Lung (tissue), 12 donors: ENCODE results near the gene AFDN. TPM values are rescaled to one million over a fixed set of nuclear protein-coding genes. Genes with fewer than 3 reads are reported as not detected.

Experiments
- ATAC-seq: fragments of 200-7000 bp; cut with Tn5 transposase; one replicate; pipeline ENCODE4 v1.9.1; 2020; ENCODE audit warnings: moderate number of reproducible peaks; ENCODE audit not compliant: insufficient read depth, low FRiP score
- DNase-seq, 3 donors: peaks; one replicate each; pipeline ENCODE4 v3.0.0-alpha.2; 2013 to 2017
- H3K27ac ChIP-seq, 2 donors: one replicate each; pipeline ENCODE4 v1.5.1; 2013; ENCODE audit warnings: mild to moderate bottlenecking in 2 of 2, moderate library complexity in 2 of 2, control low read depth in 1 of 2, inconsistent platforms in 1 of 2, low read depth in 1 of 2, low read length in 1 of 2
- H3K27me3 ChIP-seq, 3 donors: one replicate each; pipeline ENCODE4 v1.5.1; 2013; ENCODE audit warnings: low read length in 2 of 3; ENCODE audit not compliant: control insufficient read depth in 3 of 3, insufficient read depth in 3 of 3
- H3K36me3 ChIP-seq, 4 donors: one replicate each; pipeline ENCODE4 v1.5.1; 2013; ENCODE audit warnings: low read length in 4 of 4, mild to moderate bottlenecking in 1 of 4, moderate library complexity in 1 of 4; ENCODE audit not compliant: control insufficient read depth in 4 of 4, insufficient read depth in 4 of 4
- H3K4me1 ChIP-seq, 5 donors: one replicate each; pipeline ENCODE4 v1.5.1; 2013; ENCODE audit warnings: low read length in 5 of 5, mild to moderate bottlenecking in 2 of 5, moderate library complexity in 1 of 5; ENCODE audit not compliant: control insufficient read depth in 5 of 5, insufficient read depth in 5 of 5
- H3K4me3 ChIP-seq: one replicate; pipeline ENCODE4 v1.5.1; 2013; ENCODE audit warnings: mild to moderate bottlenecking, control low read depth, moderate library complexity
- H3K9ac ChIP-seq, 2 donors: one replicate each; pipeline ENCODE4 v1.5.1; 2013; ENCODE audit warnings: low read length in 2 of 2, control low read depth in 1 of 2; ENCODE audit not compliant: insufficient read depth in 1 of 2
- H3K9me3 ChIP-seq, 4 donors: one replicate each; pipeline ENCODE4 v1.5.1; 2013; ENCODE audit warnings: low read length in 3 of 4, mild to moderate bottlenecking in 1 of 4, moderate library complexity in 1 of 4; ENCODE audit not compliant: control insufficient read depth in 4 of 4, insufficient read depth in 3 of 4
- CTCF ChIP-seq: IDR thresholded peaks from 2 replicates; pipeline ENCODE4 v1.5.1; 2012; ENCODE audit warnings: mild to moderate bottlenecking; ENCODE audit errors: control extremely low read depth, extremely low read depth
- WGBS, 2 donors: extraction: QIAGEN DNeasy Blood & Tissue Kit; methylation state at CpG; one replicate each; pipeline ENCODE4 v1.1.7; 2013; 5-methylcytosine and 5-hydroxymethylcytosine counted together
- polyA plus RNA-seq, 2 donors: library from polyadenylated mRNA; stranded (reverse); fragments of 200-250 nt; gene quantifications; one replicate each; pipeline ENCODE4 v1.2.1, GENCODE V29; 2013
- total RNA-seq, 2 donors: library from RNA; depleted of rRNA in 1 of 2; stranded (reverse); fragments of >200 nt in 1 of 2; gene quantifications; one replicate each; pipeline ENCODE4 v1.2.1, GENCODE V29; 2014 to 2021
- donor health status: control.
- donor health status: control.
- donor health status: Bipolar disorder and iron deficiency.
- donor health status: healthy.
- donor health status: DM: yes; HTN: yes; CAD: no.

The AFDN gene
- total and polyA plus RNA-seq, 4 donors, result 47.6 to 407 (median 117) TPM

GRCh38 chr6:168015482-168016175 is 188.9 kb downstream of the AFDN start:
- ATAC-seq (no peak), DNase-seq (peak; percentile 62 to 83 (median 73))
- Histone ChIP-seq H3K9me3 (peaks cover 0 to 10% (median 7%) of the 10 kb centered on the region in 4 donors), H3K4me1 (peaks cover 0 to 63% (median 4%) of the 10 kb centered on the region in 5 donors), H3K27ac (no peak overlapping the region), H3K4me3 (no peak overlapping the region), H3K27me3 (no peaks in the 10 kb centered on the region), H3K36me3 (no peaks in the 10 kb centered on the region), H3K9ac (peak overlapping the region in 1 of 2 donors; percentile 59)
- WGBS, 2 donors, result 76 to 81% methylated on average over 14 of the region's 14 CpGs
- no peak for TF ChIP-seq CTCF

- H3K27me3 ChIP-seq, result no peaks in the 10 kb centered on the region
- peaks cover 0 to 8% (median 4%) of the 10 kb centered on the region in 4 donors for H3K9me3 ChIP-seq
- ATAC-seq (no peak), DNase-seq (no peak)
- peak overlapping the region in 1 of 2 donors; percentile 59 for H3K9ac ChIP-seq
- TF ChIP-seq CTCF, result no peak
- H3K27ac ChIP-seq, result no peak overlapping the region
- H3K4me3 ChIP-seq, result no peak overlapping the region
- WGBS, 2 donors, result 87 to 91% methylated on average over 18 of the region's 18 CpGs
- peaks cover 0 to 63% (median 4%) of the 10 kb centered on the region in 5 donors for H3K4me1 ChIP-seq
- H3K36me3 ChIP-seq, result no peaks in the 10 kb centered on the region
Observed at GRCh38 chr6:168016176-168016620, 189.5 kb downstream of the AFDN start.

GRCh38 chr6:168016721-168017525 is 190.2 kb downstream of the AFDN start:
- DNase-seq (peak in 2 of 3 donors; percentile 84 to 88), ATAC-seq (no peak)
- Histone ChIP-seq H3K27ac (no peak overlapping the region), H3K36me3 (no peaks in the 10 kb centered on the region), H3K4me3 (no peak overlapping the region), H3K27me3 (no peaks in the 10 kb centered on the region), H3K9ac (peak overlapping the region in 1 of 2 donors; percentile 59), H3K9me3 (peaks cover 0 to 8% (median 2%) of the 10 kb centered on the region in 4 donors), H3K4me1 (peaks cover 0 to 63% (median 4%) of the 10 kb centered on the region in 5 donors)
- WGBS, 2 donors, result 73 to 84% methylated on average over 18 of the region's 18 CpGs
- TF ChIP-seq CTCF, result no peak
